Astrocyte (in vitro differentiated cells and primary cell): ENCODE data around the gene DIP2A. TPM values are rescaled to one million over a fixed set of nuclear protein-coding genes. Genes with fewer than 3 reads are reported as not detected.

ENCODE experiments used
- DNase-seq: peaks from one replicate; pipeline ENCODE4 v3.0.0-alpha.2; 2010; ENCODE audit warnings: low read depth
- FAIRE-seq: peaks from 2 replicates; lab custom pipeline; 2011; peaks lifted over from hg19 to GRCh38; lab: Jason Lieb, UNC
- H2AFZ ChIP-seq: 2 replicates; pipeline ENCODE4 v1.6.0; 2012; ENCODE audit warnings: low read depth, low read length, inconsistent platforms
- H3K27ac ChIP-seq: 2 replicates; pipeline ENCODE4 v1.5.1; 2011; ENCODE audit warnings: low read depth, low read length, inconsistent platforms
- H3K27me3 ChIP-seq: 2 replicates; pipeline ENCODE4 v1.6.0; 2011; ENCODE audit warnings: low read length, inconsistent platforms; ENCODE audit not compliant: insufficient read depth
- H3K36me3 ChIP-seq: 2 replicates; pipeline ENCODE4 v1.5.1; 2011; ENCODE audit warnings: low read length, inconsistent platforms; ENCODE audit not compliant: insufficient read depth
- H3K4me1 ChIP-seq: 2 replicates; pipeline ENCODE4 v1.5.1; 2011; ENCODE audit warnings: low read length, inconsistent platforms; ENCODE audit not compliant: insufficient read depth
- H3K4me2 ChIP-seq: 2 replicates; pipeline ENCODE4 v1.6.0; 2012; ENCODE audit warnings: low read length, inconsistent platforms
- H3K4me3 ChIP-seq: 2 replicates; pipeline ENCODE4 v1.5.1; 2011; ENCODE audit warnings: low read depth, mild to moderate bottlenecking, low read length, inconsistent platforms; ENCODE audit not compliant: insufficient read depth
- H3K79me2 ChIP-seq: 2 replicates; pipeline ENCODE4 v1.6.0; 2012; ENCODE audit warnings: mild to moderate bottlenecking, low read length, inconsistent platforms; ENCODE audit not compliant: insufficient read depth
- H3K9ac ChIP-seq: 2 replicates; pipeline ENCODE4 v1.6.0; 2012; ENCODE audit warnings: mild to moderate bottlenecking, low read length, inconsistent platforms
- H3K9me3 ChIP-seq: 2 replicates; pipeline ENCODE4 v1.5.1; 2012; ENCODE audit warnings: low read depth, mild to moderate bottlenecking, low read length, inconsistent platforms; ENCODE audit not compliant: insufficient read depth
- H4K20me1 ChIP-seq: 2 replicates; pipeline ENCODE4 v1.6.0; 2012; ENCODE audit warnings: low read length, inconsistent platforms; ENCODE audit not compliant: insufficient read depth
- H3K27ac Mint-ChIP-seq: one replicate; pipeline ENCODE4 v1.8.0; 2021; ENCODE audit warnings: mild to moderate bottlenecking, mixed read lengths; ENCODE audit not compliant: unreplicated experiment
- H3K27me3 Mint-ChIP-seq: one replicate; pipeline ENCODE4 v1.8.0; 2021; ENCODE audit warnings: low read depth, mixed read lengths; ENCODE audit not compliant: unreplicated experiment
- H3K36me3 Mint-ChIP-seq: one replicate; pipeline ENCODE4 v1.8.0; 2021; ENCODE audit warnings: low read depth, mixed read lengths; ENCODE audit not compliant: unreplicated experiment
- H3K4me1 Mint-ChIP-seq: one replicate; pipeline ENCODE4 v1.8.0; 2021; ENCODE audit warnings: low read depth, mixed read lengths; ENCODE audit not compliant: unreplicated experiment
- H3K4me3 Mint-ChIP-seq: one replicate; pipeline ENCODE4 v1.8.0; 2021; ENCODE audit warnings: mild to moderate bottlenecking, moderate library complexity, mixed read lengths; ENCODE audit not compliant: unreplicated experiment
- H3K9me3 Mint-ChIP-seq: one replicate; pipeline ENCODE4 v1.8.0; 2021; ENCODE audit warnings: mild to moderate bottlenecking, mixed read lengths; ENCODE audit not compliant: unreplicated experiment
- EZH2 ChIP-seq: IDR thresholded peaks from 2 replicates; pipeline ENCODE4 v1.6.1; 2012; ENCODE audit warnings: mild to moderate bottlenecking, low read length, inconsistent platforms; ENCODE audit not compliant: insufficient read depth
- total RNA-seq: library from RNA; stranded (reverse); gene quantifications from 2 replicates; pipeline ENCODE4 v1.2.1, GENCODE V29; 2021
- TF ChIP-seq, protein P1 (sequence below): IDR thresholded peaks from 2 replicates; pipeline ENCODE4 v1.5.1; 2011; ENCODE audit warnings: low read depth, mild to moderate bottlenecking, inconsistent platforms, low read length, moderate library complexity; ENCODE audit not compliant: insufficient read depth

The DIP2A gene
- total RNA-seq, 1 donor from 2014 or later: 35.4 TPM

GRCh38 chr21:46457801-46458314, 833 bp upstream of the DIP2A start:
- TF ChIP-seq, protein P1, sequence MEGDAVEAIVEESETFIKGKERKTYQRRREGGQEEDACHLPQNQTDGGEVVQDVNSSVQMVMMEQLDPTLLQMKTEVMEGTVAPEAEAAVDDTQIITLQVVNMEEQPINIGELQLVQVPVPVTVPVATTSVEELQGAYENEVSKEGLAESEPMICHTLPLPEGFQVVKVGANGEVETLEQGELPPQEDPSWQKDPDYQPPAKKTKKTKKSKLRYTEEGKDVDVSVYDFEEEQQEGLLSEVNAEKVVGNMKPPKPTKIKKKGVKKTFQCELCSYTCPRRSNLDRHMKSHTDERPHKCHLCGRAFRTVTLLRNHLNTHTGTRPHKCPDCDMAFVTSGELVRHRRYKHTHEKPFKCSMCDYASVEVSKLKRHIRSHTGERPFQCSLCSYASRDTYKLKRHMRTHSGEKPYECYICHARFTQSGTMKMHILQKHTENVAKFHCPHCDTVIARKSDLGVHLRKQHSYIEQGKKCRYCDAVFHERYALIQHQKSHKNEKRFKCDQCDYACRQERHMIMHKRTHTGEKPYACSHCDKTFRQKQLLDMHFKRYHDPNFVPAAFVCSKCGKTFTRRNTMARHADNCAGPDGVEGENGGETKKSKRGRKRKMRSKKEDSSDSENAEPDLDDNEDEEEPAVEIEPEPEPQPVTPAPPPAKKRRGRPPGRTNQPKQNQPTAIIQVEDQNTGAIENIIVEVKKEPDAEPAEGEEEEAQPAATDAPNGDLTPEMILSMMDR: no peak
- no peak for TF ChIP-seq EZH2
- peak overlapping the region; percentile 91 for H3K4me3 Mint-ChIP-seq
- Histone ChIP-seq H2AFZ (peak overlapping the region; percentile 87), H3K36me3 (no peaks in the 10 kb centered on the region), H3K4me3 (peak overlapping the region; percentile 76), H3K27me3 (no peaks in the 10 kb centered on the region), H3K9ac (peak overlapping the region; percentile 93), H3K9me3 (no peaks in the 10 kb centered on the region), H3K4me2 (peak overlapping the region; percentile 92), H3K4me1 (peaks cover 32% of the 10 kb centered on the region), H3K27ac (peak overlapping the region; percentile 85), H4K20me1 (peaks cover 31% of the 10 kb centered on the region), H3K79me2 (peaks cover 59% of the 10 kb centered on the region)
- peak; percentile 43 for DNase-seq
- peaks cover 20% of the 10 kb centered on the region for H3K4me1 Mint-ChIP-seq
- no peaks in the 10 kb centered on the region for H3K27me3 Mint-ChIP-seq
- no peaks in the 10 kb centered on the region for H3K9me3 Mint-ChIP-seq
- peaks cover 8% of the 10 kb centered on the region for H3K36me3 Mint-ChIP-seq
- no peak for FAIRE-seq
- peak overlapping the region; percentile 66 for H3K27ac Mint-ChIP-seq

- Mint-ChIP-seq H3K27me3 (no peaks in the 10 kb centered on the region), H3K4me3 (peak overlapping the region; percentile 80), H3K27ac (no peak overlapping the region), H3K4me1 (peaks cover 20% of the 10 kb centered on the region), H3K9me3 (no peaks in the 10 kb centered on the region), H3K36me3 (peaks cover 7% of the 10 kb centered on the region)
- peak overlapping the region; percentile 93 for H3K9ac ChIP-seq
- H3K27me3 ChIP-seq: no peaks in the 10 kb centered on the region
- DNase-seq: no peak
- peaks cover 32% of the 10 kb centered on the region for H3K4me1 ChIP-seq
- peak overlapping the region; percentile 92 for H3K4me2 ChIP-seq
- H3K9me3 ChIP-seq: no peaks in the 10 kb centered on the region
- no peak for FAIRE-seq
- H4K20me1 ChIP-seq: peaks cover 39% of the 10 kb centered on the region
- peak overlapping the region; percentile 76 for H3K4me3 ChIP-seq
- no peaks in the 10 kb centered on the region for H3K36me3 ChIP-seq
- TF ChIP-seq, protein P1: no peak
- TF ChIP-seq EZH2: no peak
- H3K79me2 ChIP-seq: peaks cover 65% of the 10 kb centered on the region
- H3K27ac ChIP-seq: peak overlapping the region; percentile 70
- H2AFZ ChIP-seq: peak overlapping the region; percentile 90
Observed at GRCh38 chr21:46459024-46459355, 299 bp downstream of the DIP2A start.

DNA sequence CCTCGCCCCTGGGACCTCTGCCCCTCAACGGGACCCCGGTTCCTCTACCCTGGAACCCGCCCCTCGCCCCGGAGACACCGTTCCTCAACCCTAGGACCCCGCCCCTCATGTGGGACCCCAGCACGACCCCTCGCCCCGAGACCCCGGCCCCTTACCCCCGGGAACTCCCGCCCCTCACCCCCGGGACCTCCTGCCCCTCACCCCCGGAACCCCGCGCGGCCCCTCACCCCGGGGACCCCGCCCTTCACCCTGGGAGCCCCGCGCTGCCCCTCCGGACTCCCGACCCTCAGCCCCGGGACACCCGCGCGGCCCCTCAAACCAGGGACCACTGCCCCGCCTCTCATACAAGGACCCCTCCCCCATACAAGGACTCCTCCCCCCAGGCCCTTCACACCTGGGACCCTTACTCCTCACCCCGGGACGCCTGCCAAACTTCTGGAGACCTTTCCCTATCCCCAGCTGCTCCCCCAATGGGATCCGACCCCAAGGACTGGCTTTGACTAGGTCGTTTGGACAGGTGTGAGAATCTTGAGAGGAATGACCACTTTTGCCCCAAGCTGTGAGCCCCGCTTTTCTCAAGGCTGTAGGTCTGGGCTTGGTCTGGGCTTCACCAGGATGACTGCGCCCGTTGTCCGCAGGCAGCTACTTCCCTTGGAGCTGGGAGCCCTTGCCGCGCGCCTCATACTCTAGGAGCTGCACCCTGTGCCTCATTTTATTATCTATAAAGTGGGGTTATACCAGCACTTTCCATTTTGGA, 843 bp downstream of the DIP2A start:
- Mint-ChIP-seq H3K36me3 (peaks cover 9% of the 10 kb centered on the region), H3K27ac (peak overlapping the region; percentile 50), H3K4me3 (peak overlapping the region; percentile 93), H3K4me1 (peaks cover 20% of the 10 kb centered on the region), H3K27me3 (no peaks in the 10 kb centered on the region), H3K9me3 (no peaks in the 10 kb centered on the region)
- peak; percentile 27 for DNase-seq
- TF ChIP-seq, protein P1: no peak
- TF ChIP-seq EZH2: no peak
- Histone ChIP-seq H3K4me2 (peak overlapping the region; percentile 92), H2AFZ (no peak overlapping the region), H3K4me3 (peak overlapping the region; percentile 76), H3K27me3 (no peaks in the 10 kb centered on the region), H3K79me2 (peaks cover 67% of the 10 kb centered on the region), H4K20me1 (peaks cover 43% of the 10 kb centered on the region), H3K9me3 (no peaks in the 10 kb centered on the region), H3K27ac (peak overlapping the region; percentile 27), H3K4me1 (peaks cover 32% of the 10 kb centered on the region), H3K36me3 (peaks cover 3% of the 10 kb centered on the region), H3K9ac (peak overlapping the region; percentile 93)
- FAIRE-seq: no peak
